CD4-positive, alpha-beta T cell treated with Interleukin-6 for 4 hours (primary cell): ENCODE results near the gene CCNE1.
"Not testable (repeated sequence)": the region's sequence is repeated elsewhere in the genome, so short reads cannot be mapped to it uniquely, and the experiment has no call there.

Experiments
- DNase-seq: peaks from one replicate; pipeline ENCODE4 v3.0.0-alpha.2; 2020; ENCODE audit warnings: mixed read lengths

CCNE1 gene

GRCh38 chr19:29789007-29789406 is 22.8 kb upstream of the CCNE1 start:
- no peak for DNase-seq

DNA sequence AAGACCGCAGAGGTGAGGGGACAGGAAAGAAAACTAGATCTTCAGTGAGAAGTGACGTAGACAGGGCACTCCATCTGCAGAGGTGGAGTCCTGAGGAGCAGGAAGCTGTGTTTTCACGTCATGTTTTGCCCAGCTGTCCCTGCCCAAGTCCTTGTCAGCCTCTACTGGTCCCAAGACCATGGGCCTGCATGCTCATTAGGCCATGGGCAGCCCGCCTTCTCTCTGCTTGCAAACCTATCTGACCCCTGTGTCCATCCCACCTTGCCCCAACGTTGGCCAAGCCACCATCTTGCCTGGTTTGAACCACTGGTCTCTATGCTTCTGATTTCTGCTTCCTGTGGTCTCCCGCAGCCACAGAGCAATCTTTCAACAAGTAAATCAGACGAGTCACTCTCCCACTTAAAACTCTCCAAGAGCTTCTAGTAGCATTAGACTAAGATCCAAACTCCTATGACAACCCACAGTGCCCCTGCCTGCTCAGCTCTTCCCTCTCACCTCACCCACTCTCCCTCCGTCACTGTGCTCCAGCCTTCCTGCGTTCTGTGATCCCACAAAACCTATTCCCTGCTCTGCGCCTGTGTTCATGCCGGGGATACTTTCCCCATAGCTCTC is 18.6 kb upstream of the CCNE1 start:
- no peak for DNase-seq

- DNase-seq = not testable (repeated sequence)
These were observed 17.3 kb upstream of the CCNE1 start for GRCh38 chr19:29794490-29794889.

- no peak for DNase-seq
These were observed 16.2 kb upstream of the CCNE1 start for GRCh38 chr19:29795461-29796172.

- DNase-seq = no peak
These were observed 15.6 kb upstream of the CCNE1 start for GRCh38 chr19:29796173-29796573.

- no peak for DNase-seq
These were observed 12.9 kb upstream of the CCNE1 start for GRCh38 chr19:29798774-29799497.

GRCh38 chr19:29800100-29800825 is 11.5 kb upstream of the CCNE1 start:
- DNase-seq = no peak

DNA sequence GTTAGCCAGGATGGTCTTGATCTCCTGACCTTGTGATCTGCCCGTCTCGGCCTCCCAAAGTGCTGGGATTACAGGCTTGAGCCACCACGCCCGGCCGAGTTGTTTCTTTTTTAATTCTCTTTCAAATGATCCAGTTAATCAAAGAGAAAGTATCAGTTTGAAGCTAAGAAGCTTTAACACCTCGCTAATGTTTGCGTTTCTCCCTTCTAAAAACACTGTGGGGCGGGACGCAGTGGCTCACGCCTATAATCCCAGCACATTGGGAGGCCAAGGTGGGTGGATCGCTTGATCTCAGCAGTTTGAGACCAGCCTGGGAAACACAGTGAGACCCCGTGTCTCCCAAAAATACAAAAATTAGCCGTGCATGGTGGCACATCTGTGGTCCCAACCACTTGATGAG is 7.8 kb upstream of the CCNE1 start:
- not testable (repeated sequence) for DNase-seq

DNA sequence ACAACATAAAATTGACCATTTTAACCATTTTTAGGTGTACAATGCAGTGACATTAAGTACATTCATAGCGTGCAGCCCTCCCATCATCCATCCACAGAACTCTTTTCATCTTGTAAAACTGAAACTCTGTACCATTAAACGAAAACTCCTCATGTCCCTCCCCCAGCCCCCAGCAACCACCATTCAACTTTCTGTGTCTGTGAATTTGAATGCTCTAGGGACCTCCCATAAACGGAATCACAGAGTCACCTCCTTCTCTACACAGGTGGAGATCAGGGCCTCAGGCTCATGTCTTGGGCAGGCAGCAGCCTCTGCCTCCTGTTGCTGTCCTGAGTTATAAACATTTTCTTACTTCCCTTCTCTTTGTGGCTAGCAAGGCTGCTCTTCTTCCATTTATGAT is 7.3 kb upstream of the CCNE1 start:
- DNase-seq = no peak

DNA sequence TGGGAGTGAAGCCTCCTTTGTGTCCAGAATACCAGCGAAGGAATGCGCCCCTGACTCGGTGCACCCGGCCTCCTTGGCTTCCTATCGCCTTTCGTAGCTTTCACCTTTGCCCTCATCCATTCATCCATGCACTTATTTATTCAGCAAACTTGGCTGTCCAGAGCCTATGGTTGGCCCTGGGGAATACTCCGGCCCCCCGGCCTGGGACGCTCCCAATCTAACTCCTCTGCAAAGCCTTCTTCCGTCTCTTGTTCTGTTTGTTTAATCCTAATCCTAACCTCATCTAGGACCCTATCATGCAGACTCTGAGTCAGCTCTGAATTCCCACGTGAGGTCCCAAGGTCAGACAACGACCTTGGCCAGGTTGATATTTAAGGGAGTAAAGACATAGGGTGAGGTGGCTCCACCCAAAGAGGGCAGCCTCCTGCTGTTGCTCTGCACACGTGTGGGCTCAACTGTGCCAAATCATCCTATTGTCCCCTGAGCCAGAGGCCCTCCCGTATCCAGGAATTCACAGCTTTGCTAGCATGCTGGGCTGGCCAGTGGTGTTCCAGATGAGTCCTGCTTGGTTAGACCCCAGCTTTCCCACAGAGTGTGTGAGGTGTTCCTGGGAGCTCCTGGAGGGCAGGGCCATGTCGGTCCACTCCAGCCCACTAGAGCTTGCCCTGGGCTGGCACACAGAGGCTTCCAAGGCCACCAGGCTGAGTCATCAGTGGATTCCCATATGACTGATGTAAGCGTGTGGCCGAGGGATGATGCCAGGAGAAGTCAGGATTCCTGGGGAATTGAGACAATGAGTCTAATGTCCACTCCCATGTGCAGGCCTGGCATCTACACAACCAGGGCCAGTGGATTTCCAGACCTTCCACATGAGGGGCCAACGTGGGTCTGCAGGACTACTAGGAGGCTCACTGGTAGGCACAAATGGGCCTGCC is 6.5 kb upstream of the CCNE1 start:
- DNase-seq = no peak

DNA sequence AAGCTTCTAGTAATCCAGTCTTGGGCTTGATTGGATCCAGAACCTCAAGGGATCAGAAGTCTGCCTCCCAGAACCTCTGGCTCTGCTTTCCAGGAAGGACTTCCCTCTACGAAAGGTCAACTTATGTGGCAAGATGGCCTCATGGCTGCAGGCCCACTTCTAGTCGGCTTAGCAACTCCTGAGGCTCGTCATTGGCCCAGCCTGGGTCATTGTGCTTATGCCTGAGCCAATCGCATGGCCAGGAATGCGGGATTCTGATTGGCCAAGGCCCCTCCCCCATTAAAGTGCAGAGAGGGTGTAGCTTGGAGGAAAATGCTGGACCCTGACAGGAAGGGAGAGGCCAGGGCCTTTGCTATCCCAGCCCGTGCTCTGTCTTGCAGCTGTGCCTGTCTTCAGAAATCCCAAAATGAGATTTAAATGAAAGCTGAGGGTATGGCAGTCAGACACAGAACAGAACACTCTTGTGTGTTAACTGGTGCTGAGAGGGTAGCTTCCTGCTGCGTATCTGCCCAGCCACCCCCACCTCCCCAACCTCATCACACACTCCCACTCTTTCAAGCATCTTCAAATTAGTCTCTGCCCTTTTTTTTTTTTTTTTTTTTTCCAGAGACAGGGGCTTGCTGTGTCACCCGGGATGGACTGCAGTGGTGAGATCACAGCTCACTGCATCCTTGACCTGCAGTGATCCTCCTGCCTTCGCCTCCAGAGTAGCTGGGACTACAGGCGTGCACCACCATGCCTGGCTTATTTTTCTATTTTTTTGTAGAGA is 5.5 kb upstream of the CCNE1 start:
- DNase-seq = no peak

GRCh38 chr19:29807178-29807577 is 4.6 kb upstream of the CCNE1 start:
- no peak for DNase-seq

DNA sequence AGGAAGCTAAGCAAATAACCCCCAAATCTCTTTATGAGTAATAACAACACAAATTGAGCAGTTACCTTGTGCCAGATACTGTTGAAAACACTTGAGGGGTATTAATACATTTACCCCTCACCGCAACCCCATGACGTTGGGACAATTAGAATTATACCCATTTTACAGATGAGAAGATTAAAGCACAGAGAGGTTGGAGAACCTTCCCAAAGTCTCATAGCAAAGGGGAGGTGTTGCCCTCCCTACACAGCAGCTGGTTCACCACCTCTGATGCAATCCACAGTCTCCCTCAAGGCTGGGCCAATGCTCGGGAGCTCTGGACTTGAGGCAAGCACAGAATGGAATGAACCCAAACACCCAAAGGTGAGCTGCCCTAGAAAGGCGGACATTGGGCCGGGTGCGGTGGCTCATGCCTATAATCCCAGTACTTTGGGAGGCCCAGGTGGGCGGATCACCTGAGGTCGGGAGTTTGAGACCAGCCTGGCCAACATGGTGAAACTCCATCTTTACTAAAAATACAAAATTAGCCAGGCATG is 3.9 kb upstream of the CCNE1 start:
- no peak for DNase-seq

- DNase-seq = no peak
These were observed 1.8 kb upstream of the CCNE1 start for GRCh38 chr19:29809795-29810503.

DNA sequence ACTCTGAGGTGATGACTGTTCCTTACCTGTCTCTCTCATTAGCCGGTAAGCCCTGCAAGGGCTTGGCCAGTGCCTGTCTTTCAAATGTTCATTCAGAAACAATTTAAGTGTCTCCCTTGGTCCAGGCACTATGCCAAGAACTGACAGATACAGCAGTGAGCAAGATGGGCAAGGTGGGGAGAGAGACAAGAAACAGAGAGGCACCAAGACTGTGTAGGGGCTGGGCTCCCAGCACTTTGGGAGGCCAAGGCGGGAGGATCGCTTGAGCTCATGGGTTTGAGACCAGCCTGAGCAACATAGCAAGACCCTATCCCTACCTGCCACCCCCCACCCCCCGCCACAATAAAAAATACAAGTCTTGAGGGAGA is 1.3 kb upstream of the CCNE1 start:
- no peak for DNase-seq

- DNase-seq = peak; percentile 12
These were observed 489 bp downstream of the CCNE1 start for GRCh38 chr19:29812080-29812880.

DNA sequence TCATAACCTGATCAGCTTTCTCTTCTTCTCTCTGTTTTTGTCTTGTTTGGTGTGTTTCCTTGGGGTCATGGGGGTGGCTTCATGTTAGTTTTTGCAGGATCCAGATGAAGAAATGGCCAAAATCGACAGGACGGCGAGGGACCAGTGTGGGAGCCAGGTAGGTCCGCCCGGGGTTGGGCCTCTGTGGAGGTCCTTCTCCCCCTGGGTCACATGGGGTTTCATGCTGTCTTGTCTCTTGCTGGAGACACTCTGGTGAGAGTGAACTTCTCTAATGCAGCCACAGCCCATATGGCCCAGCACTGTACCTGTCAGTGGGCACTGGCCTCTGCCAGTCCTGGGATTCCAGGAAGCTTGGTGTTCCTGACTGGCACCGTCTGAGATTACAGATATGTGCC is 1.1 kb downstream of the CCNE1 start:
- no peak for DNase-seq

DNA sequence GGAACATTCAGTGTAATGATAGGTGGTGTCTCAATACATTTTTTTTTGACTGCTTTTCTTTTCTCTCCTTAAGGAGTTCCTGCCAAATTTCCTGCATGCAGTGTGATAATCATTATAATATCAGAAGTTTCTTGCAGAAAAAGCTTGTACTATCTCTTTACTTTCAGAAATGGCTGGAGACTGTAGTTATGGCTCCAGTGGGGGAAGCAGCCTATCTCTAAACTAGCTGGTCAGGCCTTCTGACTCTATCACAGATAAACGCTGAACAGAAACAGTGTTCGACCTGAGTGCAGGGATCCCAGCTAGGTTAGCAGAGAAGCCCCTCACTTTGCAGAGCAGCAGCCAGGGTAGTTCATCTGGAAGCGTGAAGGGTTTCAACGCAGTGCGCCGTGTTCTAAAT is 1.9 kb downstream of the CCNE1 start:
- DNase-seq = no peak

DNA sequence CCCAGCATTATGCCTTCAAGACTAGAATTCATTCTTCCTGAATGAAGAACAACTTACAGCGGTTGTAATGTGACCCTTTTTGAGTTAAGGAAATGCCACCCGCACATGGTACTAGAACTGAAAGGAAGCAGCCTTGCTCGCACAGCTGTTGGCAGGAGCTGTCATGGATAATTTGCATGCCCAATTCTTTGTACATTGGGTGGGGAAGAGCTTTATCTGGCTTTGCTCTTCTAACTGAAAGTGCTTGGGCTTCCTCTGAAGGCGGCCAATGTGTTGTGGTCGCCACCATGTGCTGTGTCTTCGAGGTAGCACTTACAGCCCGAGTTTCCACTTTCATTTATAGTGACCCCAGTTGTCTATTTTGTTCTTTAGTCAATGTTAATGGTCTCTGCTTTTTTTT is 3.4 kb downstream of the CCNE1 start:
- no peak for DNase-seq

- DNase-seq = no peak
These were observed 5.5 kb downstream of the CCNE1 start for GRCh38 chr19:29817316-29817715.
